AG10803 (cell line): ENCODE measurements around the gene TPGS1.

Source experiments
- DNase-seq: peaks from one replicate; pipeline ENCODE4 v3.0.0; 2010; ENCODE audit warnings: low read depth
- H3K4me3 ChIP-seq: 2 replicates; pipeline ENCODE4 v1.5.1; 2011; ENCODE audit warnings: mild to moderate bottlenecking, low read length, control low read depth
- TF ChIP-seq, protein P1 (sequence below): conservative IDR thresholded peaks from 2 replicates; pipeline ENCODE4 v1.5.1; 2011; ENCODE audit warnings: mild to moderate bottlenecking, low read length, control low read depth, inconsistent platforms

The TPGS1 gene

GRCh38 chr19:539429-540030, 32.2 kb downstream of the TPGS1 start:
- DNase-seq, result no peak
- H3K4me3 ChIP-seq, result no peak overlapping the region
- TF ChIP-seq, protein P1, sequence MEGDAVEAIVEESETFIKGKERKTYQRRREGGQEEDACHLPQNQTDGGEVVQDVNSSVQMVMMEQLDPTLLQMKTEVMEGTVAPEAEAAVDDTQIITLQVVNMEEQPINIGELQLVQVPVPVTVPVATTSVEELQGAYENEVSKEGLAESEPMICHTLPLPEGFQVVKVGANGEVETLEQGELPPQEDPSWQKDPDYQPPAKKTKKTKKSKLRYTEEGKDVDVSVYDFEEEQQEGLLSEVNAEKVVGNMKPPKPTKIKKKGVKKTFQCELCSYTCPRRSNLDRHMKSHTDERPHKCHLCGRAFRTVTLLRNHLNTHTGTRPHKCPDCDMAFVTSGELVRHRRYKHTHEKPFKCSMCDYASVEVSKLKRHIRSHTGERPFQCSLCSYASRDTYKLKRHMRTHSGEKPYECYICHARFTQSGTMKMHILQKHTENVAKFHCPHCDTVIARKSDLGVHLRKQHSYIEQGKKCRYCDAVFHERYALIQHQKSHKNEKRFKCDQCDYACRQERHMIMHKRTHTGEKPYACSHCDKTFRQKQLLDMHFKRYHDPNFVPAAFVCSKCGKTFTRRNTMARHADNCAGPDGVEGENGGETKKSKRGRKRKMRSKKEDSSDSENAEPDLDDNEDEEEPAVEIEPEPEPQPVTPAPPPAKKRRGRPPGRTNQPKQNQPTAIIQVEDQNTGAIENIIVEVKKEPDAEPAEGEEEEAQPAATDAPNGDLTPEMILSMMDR, result no peak

DNA sequence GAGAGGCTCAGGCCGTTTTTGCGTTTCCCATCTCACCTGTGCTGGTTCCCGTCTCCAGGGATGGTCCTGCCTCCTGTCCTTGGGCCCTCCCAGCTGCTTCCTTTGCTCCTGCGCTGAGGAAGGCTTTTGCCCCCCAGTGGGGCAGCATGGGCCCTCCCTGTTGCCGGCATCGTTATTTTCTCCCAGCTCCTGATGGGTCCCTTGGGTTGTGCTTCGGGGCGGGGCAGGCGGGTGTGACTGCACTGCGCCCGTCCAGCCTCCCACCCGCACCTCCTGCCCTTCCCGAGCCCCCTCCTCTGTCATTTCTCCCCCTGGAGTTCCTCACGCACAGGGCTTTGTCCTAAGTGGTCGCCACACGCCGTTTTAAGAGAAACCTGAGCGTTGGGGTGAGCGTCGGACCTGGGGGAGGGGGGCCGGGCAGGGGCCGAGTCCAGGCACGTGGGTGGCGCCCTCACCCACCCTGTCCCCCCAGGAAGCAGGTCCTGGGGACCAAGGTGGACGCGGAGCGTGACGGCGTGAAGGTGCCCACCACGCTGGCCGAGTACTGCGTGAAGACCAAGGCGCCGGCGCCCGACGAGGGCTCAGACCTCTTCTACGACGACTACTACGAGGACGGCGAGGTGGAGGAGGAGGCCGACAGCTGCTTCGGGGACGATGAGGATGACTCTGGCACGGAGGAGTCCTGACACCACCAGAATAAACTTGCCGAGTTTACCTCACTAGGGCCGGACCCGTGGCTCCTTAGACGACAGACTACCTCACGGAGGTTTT, 33.8 kb downstream of the TPGS1 start:
- TF ChIP-seq, protein P1, result no peak
- H3K4me3 ChIP-seq, result no peak overlapping the region
- DNase-seq, result no peak

- no peak overlapping the region for H3K4me3 ChIP-seq
- TF ChIP-seq, protein P1, result no peak
- DNase-seq, result no peak
Observed at GRCh38 chr19:541699-542098, 34.4 kb downstream of the TPGS1 start.

- TF ChIP-seq, protein P1, result no peak
- H3K4me3 ChIP-seq, result no peak overlapping the region
- no peak for DNase-seq
Observed at GRCh38 chr19:542173-542866, 35.0 kb downstream of the TPGS1 start.

DNA sequence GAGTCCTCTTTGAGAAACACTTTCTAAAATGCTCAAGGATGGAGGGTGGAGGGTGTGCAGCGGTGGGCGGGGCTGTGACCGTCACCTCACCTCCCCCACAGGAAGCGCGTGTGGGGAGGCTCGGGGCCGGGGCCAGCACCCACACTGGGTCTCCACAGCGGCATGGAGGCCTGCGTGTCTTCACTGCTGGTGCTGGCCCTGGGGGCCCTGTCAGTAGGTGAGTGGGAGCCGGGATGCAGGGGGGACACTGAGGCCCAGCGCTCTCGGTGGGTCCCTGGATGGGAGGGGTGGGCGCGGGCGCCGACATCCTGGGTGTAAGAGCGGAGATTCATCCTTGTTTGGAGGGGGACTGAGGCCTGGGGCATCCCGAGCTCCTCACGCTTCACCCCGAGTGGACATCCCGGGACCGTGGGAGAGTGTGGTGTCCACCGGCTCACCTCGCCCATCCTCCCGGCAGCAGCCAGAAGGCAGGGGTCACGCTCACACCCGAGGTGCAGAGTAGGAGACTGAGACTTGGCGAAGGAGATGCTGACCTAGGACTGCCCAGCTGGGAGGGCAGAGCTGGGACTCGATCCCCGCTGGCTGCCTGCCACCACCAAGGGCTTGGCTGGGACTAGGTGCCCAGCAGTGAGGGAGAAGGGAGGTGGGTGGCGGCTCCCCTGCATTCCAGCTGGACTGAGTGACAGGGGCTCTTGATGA, 36.8 kb downstream of the TPGS1 start, which contains the start of gene GZMM:
Gene GZMM (plus strand): TSS at position 144 of the 699 bp plus-strand sequence. CDS start 19 bp downstream, at position 163.
- TF ChIP-seq, protein P1, result no peak
- DNase-seq, result no peak
- no peak within 1 kb of the TSS for H3K4me3 ChIP-seq

DNA sequence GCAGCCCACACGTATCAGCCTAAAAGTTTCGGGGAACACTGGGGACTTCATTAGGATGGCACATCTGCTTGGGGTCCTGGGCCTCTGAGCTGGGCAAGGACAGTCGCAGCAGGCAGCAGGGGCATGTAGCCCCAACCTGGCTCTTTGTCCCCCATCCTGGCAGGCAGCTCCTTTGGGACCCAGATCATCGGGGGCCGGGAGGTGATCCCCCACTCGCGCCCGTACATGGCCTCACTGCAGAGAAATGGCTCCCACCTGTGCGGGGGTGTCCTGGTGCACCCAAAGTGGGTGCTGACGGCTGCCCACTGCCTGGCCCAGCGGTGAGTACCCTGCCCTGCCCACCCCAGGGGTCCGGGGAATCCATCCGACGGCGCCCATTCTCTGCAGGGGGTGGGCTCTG, 39.8 kb downstream of the TPGS1 start:
- DNase-seq, result no peak
- TF ChIP-seq, protein P1, result no peak
- no peak overlapping the region for H3K4me3 ChIP-seq
